IgD-negative memory B cell (primary cell): ENCODE measurements around the gene AFTPH. TPM values are rescaled to one million over a fixed set of nuclear protein-coding genes. Genes with fewer than 3 reads are reported as not detected.
"Not testable (repeated sequence)": the region's sequence is repeated elsewhere in the genome, so short reads cannot be mapped to it uniquely, and the experiment has no call there.

ENCODE experiments used
- H3K27ac Mint-ChIP-seq, 3 donors: one replicate each; pipeline ENCODE4 v1.8.0; 2020 to 2022; ENCODE audit warnings: mild to moderate bottlenecking in 3 of 3, mixed read lengths in 3 of 3, moderate library complexity in 1 of 3
- H3K27me3 Mint-ChIP-seq: one replicate; pipeline ENCODE4 v1.8.0; 2021; ENCODE audit warnings: mixed read lengths
- H3K36me3 Mint-ChIP-seq: one replicate; pipeline ENCODE4 v1.8.0; 2020; ENCODE audit warnings: mild to moderate bottlenecking, mixed read lengths
- H3K4me1 Mint-ChIP-seq, 3 donors: one replicate each; pipeline ENCODE4 v1.8.0; 2020 to 2022; ENCODE audit warnings: mixed read lengths in 3 of 3, mild to moderate bottlenecking in 1 of 3
- H3K4me3 Mint-ChIP-seq, 4 donors: one replicate each; pipeline ENCODE4 v1.8.0; 2020 to 2022; ENCODE audit warnings: mild to moderate bottlenecking in 4 of 4, mixed read lengths in 4 of 4, moderate library complexity in 3 of 4
- H3K9me3 Mint-ChIP-seq, 3 donors: one replicate each; pipeline ENCODE4 v1.8.0; 2020 to 2021; ENCODE audit warnings: mixed read lengths in 3 of 3, mild to moderate bottlenecking in 1 of 3
- polyA plus RNA-seq: library from polyadenylated mRNA; unstranded; fragments of 300-500 nt; fragmentation: Illumina TruSeq; gene quantifications from one replicate; pipeline ENCODE4 v1.2.3, GENCODE V29; 2021

AFTPH gene
- polyA plus RNA-seq, 1 donor from 2014 or later: 63.5 TPM

GRCh38 chr2:64516651-64517510 lies 7.2 kb upstream of the AFTPH start:
- Mint-ChIP-seq H3K4me1 (no peaks in the 10 kb centered on the region), H3K27ac (no peak overlapping the region), H3K27me3 (no peaks in the 10 kb centered on the region), H3K4me3 (no peak overlapping the region), H3K9me3 (no peaks in the 10 kb centered on the region), H3K36me3 (no peaks in the 10 kb centered on the region)

- H3K27ac Mint-ChIP-seq: no peak overlapping the region
- H3K36me3 Mint-ChIP-seq: no peaks in the 10 kb centered on the region
- no peaks in the 10 kb centered on the region for H3K27me3 Mint-ChIP-seq
- H3K4me3 Mint-ChIP-seq: peak overlapping the region in 1 of 4 donors; percentile 45
- H3K9me3 Mint-ChIP-seq: no peaks in the 10 kb centered on the region
- H3K4me1 Mint-ChIP-seq: no peaks in the 10 kb centered on the region
Measured at GRCh38 chr2:64517511-64517884, 6.6 kb upstream of the AFTPH start.

- Mint-ChIP-seq H3K4me1 (peaks cover 17 to 24% (median 19%) of the 10 kb centered on the region in 3 donors), H3K4me3 (peak overlapping the region; percentile 99 to 100 (median 100)), H3K27me3 (no peaks in the 10 kb centered on the region), H3K36me3 (peaks cover 4% of the 10 kb centered on the region), H3K27ac (peak overlapping the region; percentile 99 to 100 (median 99)), H3K9me3 (no peaks in the 10 kb centered on the region)
Measured at GRCh38 chr2:64522843-64523428, 1.2 kb upstream of the AFTPH start.

- peak overlapping the region; percentile 99 to 100 (median 99) for H3K27ac Mint-ChIP-seq
- no peaks in the 10 kb centered on the region for H3K9me3 Mint-ChIP-seq
- H3K27me3 Mint-ChIP-seq: no peaks in the 10 kb centered on the region
- peaks cover 30 to 36% (median 31%) of the 10 kb centered on the region in 3 donors for H3K4me1 Mint-ChIP-seq
- H3K4me3 Mint-ChIP-seq: peak overlapping the region; percentile 99 to 100 (median 100)
- peaks cover 4% of the 10 kb centered on the region for H3K36me3 Mint-ChIP-seq
Measured at GRCh38 chr2:64524604-64525316, 632 bp downstream of the AFTPH start.

GRCh38 chr2:64525317-64525613 lies 1.1 kb downstream of the AFTPH start:
- Mint-ChIP-seq H3K36me3 (peaks cover 4% of the 10 kb centered on the region), H3K9me3 (no peaks in the 10 kb centered on the region), H3K4me1 (peaks cover 31 to 39% (median 33%) of the 10 kb centered on the region in 3 donors), H3K4me3 (peak overlapping the region; percentile 99 to 100 (median 100)), H3K27ac (peak overlapping the region; percentile 99 to 100 (median 99)), H3K27me3 (no peaks in the 10 kb centered on the region)

GRCh38 chr2:64526034-64526433 lies 1.9 kb downstream of the AFTPH start:
- H3K4me1 Mint-ChIP-seq: peaks cover 35 to 47% (median 36%) of the 10 kb centered on the region in 3 donors
- peak overlapping the region; percentile 99 to 100 (median 100) for H3K4me3 Mint-ChIP-seq
- H3K27me3 Mint-ChIP-seq: no peaks in the 10 kb centered on the region
- H3K27ac Mint-ChIP-seq: peak overlapping the region; percentile 99 to 100 (median 99)
- no peaks in the 10 kb centered on the region for H3K9me3 Mint-ChIP-seq
- H3K36me3 Mint-ChIP-seq: peaks cover 4% of the 10 kb centered on the region

GRCh38 chr2:64530946-64531345 lies 6.8 kb downstream of the AFTPH start:
- Mint-ChIP-seq H3K4me3 (peak overlapping the region in 1 of 4 donors; percentile 43), H3K4me1 (peaks cover 51 to 71% (median 57%) of the 10 kb centered on the region in 3 donors)
- not testable (repeated sequence) for H3K27ac Mint-ChIP-seq, H3K9me3 Mint-ChIP-seq, H3K36me3 Mint-ChIP-seq, H3K27me3 Mint-ChIP-seq

- no peaks in the 10 kb centered on the region for H3K27me3 Mint-ChIP-seq
Measured at GRCh38 chr2:64532030-64532429, 7.9 kb downstream of the AFTPH start.

GRCh38 chr2:64533882-64534281 lies 9.8 kb downstream of the AFTPH start:
- H3K27ac Mint-ChIP-seq: no peak overlapping the region
- H3K27me3 Mint-ChIP-seq: no peaks in the 10 kb centered on the region
- H3K4me3 Mint-ChIP-seq: peak overlapping the region in 2 of 4 donors; percentile 14 to 84
- H3K4me1 Mint-ChIP-seq: peaks cover 51 to 68% (median 54%) of the 10 kb centered on the region in 3 donors
- no peaks in the 10 kb centered on the region for H3K9me3 Mint-ChIP-seq
- H3K36me3 Mint-ChIP-seq: peaks cover 8% of the 10 kb centered on the region

More at GRCh38 chr2:64532030-64532429, 7.9 kb downstream of the AFTPH start:
- Mint-ChIP-seq H3K27ac (no peak overlapping the region), H3K9me3 (no peaks in the 10 kb centered on the region), H3K4me1 (peaks cover 53 to 69% (median 54%) of the 10 kb centered on the region in 3 donors), H3K4me3 (peak overlapping the region in 2 of 4 donors; percentile 5 to 84), H3K36me3 (peaks cover 3% of the 10 kb centered on the region)

- Mint-ChIP-seq H3K9me3 (no peaks in the 10 kb centered on the region), H3K36me3 (peaks cover 8% of the 10 kb centered on the region), H3K27ac (peak overlapping the region in 1 of 3 donors; percentile 0), H3K4me1 (peaks cover 51 to 68% (median 54%) of the 10 kb centered on the region in 3 donors), H3K4me3 (peak overlapping the region in 3 of 4 donors; percentile 34 to 61 (median 49)), H3K27me3 (no peaks in the 10 kb centered on the region)
Measured at GRCh38 chr2:64534363-64534762, 10.2 kb downstream of the AFTPH start.

- peaks cover 8% of the 10 kb centered on the region for H3K36me3 Mint-ChIP-seq
- no peaks in the 10 kb centered on the region for H3K27me3 Mint-ChIP-seq
- H3K4me1 Mint-ChIP-seq: peaks cover 57 to 75% (median 60%) of the 10 kb centered on the region in 3 donors
- peak overlapping the region in 1 of 4 donors; percentile 59 for H3K4me3 Mint-ChIP-seq
- H3K27ac Mint-ChIP-seq: no peak overlapping the region
- H3K9me3 Mint-ChIP-seq: no peaks in the 10 kb centered on the region
Measured at GRCh38 chr2:64535024-64535423, 10.9 kb downstream of the AFTPH start.

GRCh38 chr2:64537991-64538390 lies 13.9 kb downstream of the AFTPH start:
- H3K36me3 Mint-ChIP-seq: peaks cover 8% of the 10 kb centered on the region
- no peaks in the 10 kb centered on the region for H3K9me3 Mint-ChIP-seq
- no peak overlapping the region for H3K4me3 Mint-ChIP-seq
- H3K27me3 Mint-ChIP-seq: no peaks in the 10 kb centered on the region
- no peak overlapping the region for H3K27ac Mint-ChIP-seq
- peaks cover 61 to 68% (median 65%) of the 10 kb centered on the region in 3 donors for H3K4me1 Mint-ChIP-seq

GRCh38 chr2:64538764-64539433 lies 14.8 kb downstream of the AFTPH start:
- H3K4me3 Mint-ChIP-seq: peak overlapping the region in 2 of 4 donors; percentile 43 to 55
- H3K9me3 Mint-ChIP-seq: no peaks in the 10 kb centered on the region

GRCh38 chr2:64540615-64541014 lies 16.5 kb downstream of the AFTPH start:
- H3K36me3 Mint-ChIP-seq: peaks cover 8% of the 10 kb centered on the region
- H3K4me3 Mint-ChIP-seq: no peak overlapping the region
- no peaks in the 10 kb centered on the region for H3K9me3 Mint-ChIP-seq
- peaks cover 65 to 71% (median 69%) of the 10 kb centered on the region in 3 donors for H3K4me1 Mint-ChIP-seq
- H3K27me3 Mint-ChIP-seq: no peaks in the 10 kb centered on the region
- H3K27ac Mint-ChIP-seq: no peak overlapping the region

More at GRCh38 chr2:64538764-64539433, 14.8 kb downstream of the AFTPH start:
- H3K4me1 Mint-ChIP-seq: peaks cover 64 to 72% (median 69%) of the 10 kb centered on the region in 3 donors
- no peaks in the 10 kb centered on the region for H3K27me3 Mint-ChIP-seq
- H3K27ac Mint-ChIP-seq: peak overlapping the region in 1 of 3 donors; percentile 37
- peaks cover 8% of the 10 kb centered on the region for H3K36me3 Mint-ChIP-seq
